H9 (cell line): ENCODE measurements around the gene TNFAIP2. TPM values are rescaled to one million over a fixed set of nuclear protein-coding genes. Genes with fewer than 3 reads are reported as not detected.

Source experiments
- DNase-seq: peaks from one replicate; pipeline ENCODE4 v3.0.0-alpha.2; 2017
- H2AFZ ChIP-seq: one replicate; pipeline ENCODE4 v1.6.1; 2013; ENCODE audit warnings: mild to moderate bottlenecking, low read length, control low read depth, moderate library complexity
- H2AK5ac ChIP-seq: 2 replicates; pipeline ENCODE4 v1.6.1; 2013; ENCODE audit warnings: low read length, control low read depth, mixed read lengths; ENCODE audit not compliant: insufficient read length
- H2BK120ac ChIP-seq: one replicate; pipeline ENCODE4 v1.6.1; 2013; ENCODE audit warnings: low read depth, mild to moderate bottlenecking, low read length, control low read depth, inconsistent platforms; ENCODE audit not compliant: poor library complexity, severe bottlenecking
- H2BK12ac ChIP-seq: 2 replicates; pipeline ENCODE4 v1.6.1; 2013; ENCODE audit warnings: low read length, control low read depth, mixed read lengths, low read depth; ENCODE audit not compliant: insufficient read length
- H2BK15ac ChIP-seq: 2 replicates; pipeline ENCODE4 v1.6.1; 2013; ENCODE audit warnings: low read depth, low read length, control low read depth
- H2BK20ac ChIP-seq: one replicate; pipeline ENCODE4 v1.6.1; 2013; ENCODE audit warnings: low read depth, mild to moderate bottlenecking, low read length, control low read depth, inconsistent platforms; ENCODE audit not compliant: poor library complexity, severe bottlenecking
- H2BK5ac ChIP-seq: 2 replicates; pipeline ENCODE4 v1.6.1; 2013; ENCODE audit warnings: low read length, control low read depth, mixed read lengths; ENCODE audit not compliant: insufficient read length
- H3K14ac ChIP-seq: 2 replicates; pipeline ENCODE4 v1.6.1; 2013; ENCODE audit warnings: low read length, control low read depth; ENCODE audit not compliant: insufficient read depth
- H3K18ac ChIP-seq: 2 replicates; pipeline ENCODE4 v1.6.1; 2013; ENCODE audit warnings: low read depth, mild to moderate bottlenecking, mixed read lengths, low read length, control low read depth; ENCODE audit not compliant: insufficient read length
- H3K23ac ChIP-seq: 2 replicates; pipeline ENCODE4 v1.6.1; 2013; ENCODE audit warnings: low read length, control low read depth, mixed read lengths, low read depth; ENCODE audit not compliant: insufficient read length
- H3K23me2 ChIP-seq: 2 replicates; pipeline ENCODE4 v1.6.1; 2013; ENCODE audit warnings: low read depth, mild to moderate bottlenecking, mixed read lengths, low read length, control low read depth; ENCODE audit not compliant: insufficient read length, poor library complexity, severe bottlenecking
- H3K27ac ChIP-seq: 2 replicates; pipeline ENCODE4 v1.5.1; 2013; ENCODE audit warnings: low read length, control low read depth, mixed read lengths, low read depth; ENCODE audit not compliant: insufficient read length
- H3K27me3 ChIP-seq: 2 replicates; pipeline ENCODE4 v1.6.1; 2013; ENCODE audit warnings: low read length, control low read depth, inconsistent platforms; ENCODE audit not compliant: insufficient read depth
- H3K4ac ChIP-seq: 2 replicates; pipeline ENCODE4 v1.6.1; 2013; ENCODE audit warnings: low read depth, mild to moderate bottlenecking, control low read depth, inconsistent platforms, low read length, moderate library complexity
- H3K4me1 ChIP-seq: 2 replicates; pipeline ENCODE4 v1.6.1; 2013; ENCODE audit warnings: low read length, control low read depth, inconsistent platforms; ENCODE audit not compliant: insufficient read depth
- H3K4me2 ChIP-seq: 2 replicates; pipeline ENCODE4 v1.6.1; 2013; ENCODE audit warnings: low read length, control low read depth, mixed read lengths; ENCODE audit not compliant: insufficient read length, insufficient read depth
- H3K56ac ChIP-seq: 2 replicates; pipeline ENCODE4 v1.6.1; 2013; ENCODE audit warnings: low read depth, mild to moderate bottlenecking, mixed read lengths, low read length, control low read depth; ENCODE audit not compliant: insufficient read length
- H3K79me1 ChIP-seq: 2 replicates; pipeline ENCODE4 v1.6.1; 2013; ENCODE audit warnings: low read depth, mild to moderate bottlenecking, moderate library complexity, low read length, control low read depth, inconsistent platforms; ENCODE audit not compliant: insufficient read depth, poor library complexity, severe bottlenecking
- H3K79me2 ChIP-seq: 2 replicates; pipeline ENCODE4 v1.6.1; 2013; ENCODE audit warnings: low read length, control low read depth, inconsistent platforms; ENCODE audit not compliant: insufficient read depth
- H3K9ac ChIP-seq: 2 replicates; pipeline ENCODE4 v1.6.1; 2013; ENCODE audit warnings: low read length, control low read depth, mixed read lengths; ENCODE audit not compliant: insufficient read length; ENCODE audit errors: extremely low read depth
- H3K9me3 ChIP-seq: one replicate; pipeline ENCODE4 v1.6.1; 2013; ENCODE audit warnings: low read depth, low read length, inconsistent platforms; ENCODE audit not compliant: control insufficient read depth
- H3T11ph ChIP-seq: one replicate; pipeline ENCODE4 v1.6.1; 2013; ENCODE audit warnings: mild to moderate bottlenecking, low read length, control low read depth, inconsistent platforms
- H4K20me1 ChIP-seq: one replicate; pipeline ENCODE4 v1.6.1; 2013; ENCODE audit not compliant: control insufficient read depth, insufficient read length, insufficient read depth
- H4K5ac ChIP-seq: 2 replicates; pipeline ENCODE4 v1.6.1; 2013; ENCODE audit warnings: low read depth, mild to moderate bottlenecking, mixed read lengths, low read length, control low read depth; ENCODE audit not compliant: insufficient read length
- H4K8ac ChIP-seq: replicated peaks from 2 replicates; pipeline ENCODE4 v1.6.1; 2013; ENCODE audit warnings: low read length, control low read depth, mixed read lengths, low read depth; ENCODE audit not compliant: insufficient read length
- H4K91ac ChIP-seq: 2 replicates; pipeline ENCODE4 v1.6.1; 2013; ENCODE audit warnings: low read depth, mild to moderate bottlenecking, moderate library complexity, mixed read lengths, low read length, control low read depth; ENCODE audit not compliant: insufficient read length
- H3K27ac Mint-ChIP-seq, 3 experiments: 2 replicates in 2 of 3; 3 replicates in 1 of 3; pipeline ENCODE4 v1.8.0; 2020 to 2021; ENCODE audit warnings: mixed read lengths in 3 of 3, mild to moderate bottlenecking in 1 of 3, moderate library complexity in 1 of 3
- H3K27me3 Mint-ChIP-seq: 2 replicates; pipeline ENCODE4 v1.8.0; 2021; ENCODE audit warnings: low read depth, mild to moderate bottlenecking, moderate library complexity, mixed read lengths
- H3K36me3 Mint-ChIP-seq, 3 experiments: 2 replicates in 2 of 3; 3 replicates in 1 of 3; pipeline ENCODE4 v1.8.0; 2020 to 2021; ENCODE audit warnings: low read depth in 3 of 3, mixed read lengths in 3 of 3; ENCODE audit not compliant: insufficient read depth in 1 of 3
- H3K4me1 Mint-ChIP-seq, 2 experiments: 2 replicates each; pipeline ENCODE4 v1.8.0; 2020; ENCODE audit warnings: mixed read lengths in 2 of 2
- H3K4me3 Mint-ChIP-seq, 2 experiments: 2 replicates in 1 of 2; 3 replicates in 1 of 2; pipeline ENCODE4 v1.8.0; 2020 to 2021; ENCODE audit warnings: mild to moderate bottlenecking in 2 of 2, mixed read lengths in 2 of 2, moderate library complexity in 1 of 2
- H3K9me3 Mint-ChIP-seq, 2 experiments: 2 replicates in 1 of 2; 3 replicates in 1 of 2; pipeline ENCODE4 v1.8.0; 2020; ENCODE audit warnings: mild to moderate bottlenecking in 2 of 2, mixed read lengths in 2 of 2, moderate library complexity in 1 of 2
- CTCF ChIP-seq: fragments of 200-600 bp; sonication (generic); conservative IDR thresholded peaks from 3 replicates; pipeline ENCODE4 v1.8.0; 2021; ENCODE audit warnings: antibody characterized with exemption, mild to moderate bottlenecking
- WGBS: extraction: QIAGEN DNeasy Blood & Tissue Kit; methylation state at CpG from one replicate; pipeline ENCODE4 v1.1.7; 2013; ENCODE audit warnings: missing lambda C conversion rate, low lambda C conversion rate, mixed read lengths; ENCODE audit not compliant: insufficient read length; ENCODE audit errors: extremely low coverage; 5-methylcytosine and 5-hydroxymethylcytosine counted together
- total RNA-seq: library from RNA; stranded (reverse); gene quantifications from 2 replicates; pipeline ENCODE4 v1.2.1, GENCODE V29; 2021

TNFAIP2 gene
- total RNA-seq, 1 experiment from 2014 or later: 29.3 TPM

- no peak for TF ChIP-seq CTCF
- Histone ChIP-seq H3K79me1 (no peaks in the 10 kb centered on the region), H3K23ac (no peak overlapping the region), H3K9ac (no peak overlapping the region), H3K23me2 (peaks cover 4% of the 10 kb centered on the region), H3K4me2 (no peak overlapping the region), H3K27me3 (no peaks in the 10 kb centered on the region), H3K27ac (no peak overlapping the region), H2AK5ac (no peak overlapping the region), H2BK20ac (no peak overlapping the region), H3K18ac (no peak overlapping the region), H3K9me3 (no peaks in the 10 kb centered on the region), H4K8ac (no peak overlapping the region), H2BK15ac (no peak overlapping the region), H4K20me1 (no peaks in the 10 kb centered on the region), H2BK120ac (no peak overlapping the region), H3T11ph (no peak overlapping the region), H2AFZ (no peak overlapping the region), H3K14ac (no peak overlapping the region), H3K4me1 (peaks cover under 1% of the 10 kb centered on the region), H2BK5ac (no peak overlapping the region), H4K91ac (no peak overlapping the region), H3K56ac (no peak overlapping the region), H4K5ac (no peak overlapping the region), H3K4ac (no peak overlapping the region), H2BK12ac (no peak overlapping the region), H3K79me2 (no peaks in the 10 kb centered on the region)
- Mint-ChIP-seq H3K9me3 (no peaks in the 10 kb centered on the region), H3K27ac (no peak overlapping the region), H3K36me3 (no peaks in the 10 kb centered on the region; a peak in 1 of 7 replicates), H3K4me1 (peaks cover 25 to 35% of the 10 kb centered on the region in 2 experiments), H3K4me3 (no peak overlapping the region), H3K27me3 (peaks cover 40% of the 10 kb centered on the region)
- WGBS: no CpG with 5 or more reads among the region's 9 CpGs
- no peak for DNase-seq
These were observed 17.6 kb upstream of the TNFAIP2 start for GRCh38 chr14:103105580-103106150.
